Upper lobe of left lung (tissue), 4 donors: ENCODE results near the gene KIF4A.
"Not testable (repeated sequence)": the region's sequence is repeated elsewhere in the genome, so short reads cannot be mapped to it uniquely, and the experiment has no call there.

Experiments used
- POLR2AphosphoS5 ChIP-seq, 2 donors: sonication (generic); formaldehyde crosslinking; IDR thresholded peaks; one replicate each; pipeline ENCODE4 v1.5.1; 2017; ENCODE audit warnings: antibody characterized with exemption in 2 of 2
- TF ChIP-seq, protein P1 (sequence below), 6 experiments: fragments of 450-650 bp in 4 of 6; fragments of 200-600 bp in 2 of 6; sonication (generic) in 2 of 6; IDR thresholded peaks; one replicate each; pipeline ENCODE4 v1.5.1; 2016 to 2019; ENCODE audit warnings: antibody characterized with exemption in 6 of 6

- not testable (repeated sequence) for TF ChIP-seq POLR2AphosphoS5 (IDR thresholded peaks at IDR 0.05)
- TF ChIP-seq, protein P1, sequence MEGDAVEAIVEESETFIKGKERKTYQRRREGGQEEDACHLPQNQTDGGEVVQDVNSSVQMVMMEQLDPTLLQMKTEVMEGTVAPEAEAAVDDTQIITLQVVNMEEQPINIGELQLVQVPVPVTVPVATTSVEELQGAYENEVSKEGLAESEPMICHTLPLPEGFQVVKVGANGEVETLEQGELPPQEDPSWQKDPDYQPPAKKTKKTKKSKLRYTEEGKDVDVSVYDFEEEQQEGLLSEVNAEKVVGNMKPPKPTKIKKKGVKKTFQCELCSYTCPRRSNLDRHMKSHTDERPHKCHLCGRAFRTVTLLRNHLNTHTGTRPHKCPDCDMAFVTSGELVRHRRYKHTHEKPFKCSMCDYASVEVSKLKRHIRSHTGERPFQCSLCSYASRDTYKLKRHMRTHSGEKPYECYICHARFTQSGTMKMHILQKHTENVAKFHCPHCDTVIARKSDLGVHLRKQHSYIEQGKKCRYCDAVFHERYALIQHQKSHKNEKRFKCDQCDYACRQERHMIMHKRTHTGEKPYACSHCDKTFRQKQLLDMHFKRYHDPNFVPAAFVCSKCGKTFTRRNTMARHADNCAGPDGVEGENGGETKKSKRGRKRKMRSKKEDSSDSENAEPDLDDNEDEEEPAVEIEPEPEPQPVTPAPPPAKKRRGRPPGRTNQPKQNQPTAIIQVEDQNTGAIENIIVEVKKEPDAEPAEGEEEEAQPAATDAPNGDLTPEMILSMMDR (IDR thresholded peaks at IDR 0.05), result not testable (repeated sequence)
Observed at GRCh38 chrX:70243601-70244000, 46.3 kb upstream of the KIF4A start.
